SH-SY5Y (cell line): ENCODE measurements around the gene PCSK5.

Experiments
- GATA2 ChIP-seq: IDR thresholded peaks from 2 replicates; pipeline ENCODE4 v1.6.1; 2011; ENCODE audit warnings: mild to moderate bottlenecking, low read depth, low read length
- GATA3 ChIP-seq: IDR thresholded peaks from 2 replicates; pipeline ENCODE4 v1.6.1; 2011; ENCODE audit warnings: low read depth, mild to moderate bottlenecking, low read length, moderate library complexity

- TF ChIP-seq GATA2 (no peak), GATA3 (no peak)
Observed at GRCh38 chr9:76101491-76101890, 211.0 kb downstream of the PCSK5 start.
